ENCODE results near the gene FCN1.
"Not testable (repeated sequence)": the region's sequence is repeated elsewhere in the genome, so short reads cannot be mapped to it uniquely, and the experiment has no call there.

The FCN1 gene

DNA sequence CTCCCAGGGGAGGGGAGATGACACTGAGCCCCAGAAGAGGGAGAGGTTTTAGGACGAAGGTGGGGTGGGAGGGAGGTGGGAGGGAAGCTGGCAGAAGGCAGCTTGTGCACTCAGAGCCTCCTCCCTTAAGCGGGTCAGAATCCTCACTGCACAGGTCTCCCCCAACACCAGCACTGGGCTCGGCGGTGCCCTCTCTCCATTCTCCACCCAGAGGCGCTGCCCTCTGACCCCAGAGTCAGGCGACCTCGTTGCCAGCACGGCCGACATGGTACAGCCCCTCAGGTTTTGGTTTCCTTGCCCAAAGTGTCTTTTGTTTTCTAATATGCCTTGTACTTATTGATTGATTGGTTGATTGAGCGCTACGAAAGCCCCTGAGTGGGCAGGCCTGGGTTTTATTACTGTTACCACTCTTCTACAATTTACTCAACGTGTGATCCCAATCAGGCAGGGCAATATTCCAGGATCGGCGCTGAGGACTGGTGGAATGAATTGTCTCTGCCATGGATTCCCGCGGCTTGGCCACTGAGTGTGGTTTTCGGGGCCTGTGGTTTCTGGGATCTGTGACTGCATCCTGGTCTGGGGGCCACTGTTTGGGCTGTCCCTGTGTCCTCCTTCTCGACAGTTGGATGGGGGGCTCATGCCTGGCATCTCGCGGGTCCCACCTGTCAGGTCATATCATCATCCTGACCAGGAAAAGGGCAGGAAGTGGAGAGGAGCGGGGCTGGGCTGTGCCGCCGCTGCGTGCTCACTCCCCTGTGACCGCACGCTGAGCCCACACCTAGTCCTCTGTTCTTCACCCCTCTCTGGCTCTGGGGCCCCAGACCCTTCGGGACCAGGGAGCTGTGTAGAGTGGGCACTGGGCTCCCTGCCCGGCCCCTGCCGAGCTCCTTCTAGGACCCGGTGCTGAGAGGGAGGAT lies 46.7 kb downstream of the FCN1 start:
- no peak for DNase-seq

DNA sequence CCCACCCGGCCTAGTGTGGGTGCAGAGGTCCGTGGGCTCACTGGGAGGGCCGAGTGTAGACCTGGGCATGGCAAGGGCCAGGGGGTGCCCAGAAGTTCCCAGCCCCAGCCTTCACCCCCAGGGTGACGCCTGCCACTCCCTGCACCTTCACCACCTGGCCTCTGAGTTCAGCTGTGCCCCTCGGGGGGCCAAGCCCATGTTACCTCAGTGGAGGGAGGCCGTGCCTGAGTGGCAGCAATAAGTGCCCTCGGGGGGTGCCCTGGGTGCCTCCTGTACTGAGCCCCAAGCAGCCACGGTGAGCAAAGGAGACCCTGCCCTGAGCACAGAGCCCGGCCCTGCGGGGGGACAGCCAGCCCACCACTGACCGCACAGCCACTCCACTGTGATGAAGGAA lies 47.4 kb downstream of the FCN1 start:
- no peak for DNase-seq

DNA sequence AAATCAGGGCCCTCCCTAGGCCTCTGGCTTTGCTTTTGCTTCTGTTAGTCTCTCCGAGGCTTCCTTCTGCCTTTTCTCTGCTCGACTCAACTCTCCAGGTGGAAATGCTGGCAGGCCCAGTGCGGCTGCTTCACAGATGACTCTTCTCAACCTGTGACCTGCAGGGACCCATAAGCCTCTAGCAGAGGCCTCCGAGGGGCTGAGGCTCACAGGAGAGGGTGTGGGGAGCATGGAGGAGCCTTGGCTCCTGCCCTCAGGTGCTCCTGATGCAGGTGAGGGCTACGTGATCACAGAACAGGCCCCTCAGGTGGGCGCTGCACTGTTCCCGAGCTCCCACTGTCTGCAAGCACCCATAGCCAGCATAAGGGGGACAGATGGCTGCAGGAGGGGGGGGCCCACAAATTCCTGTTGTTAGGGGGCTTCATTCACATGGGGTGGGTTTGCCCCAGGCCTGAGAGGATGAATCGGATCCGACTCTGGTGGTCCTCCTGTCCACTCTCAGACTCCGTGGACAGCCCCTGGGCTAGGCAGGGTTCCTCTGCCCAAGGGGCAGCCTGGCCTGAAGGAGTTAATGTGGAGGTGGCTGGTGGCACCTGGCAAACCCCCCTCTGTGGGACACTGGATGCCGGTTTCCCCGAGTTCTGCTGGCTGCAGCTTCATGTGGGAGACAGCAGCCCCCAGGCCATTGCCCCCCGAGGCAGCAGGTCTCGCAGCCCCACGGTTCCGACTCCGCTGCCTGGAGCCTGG lies 48.0 kb downstream of the FCN1 start:
- DNase-seq, result no peak

DNA sequence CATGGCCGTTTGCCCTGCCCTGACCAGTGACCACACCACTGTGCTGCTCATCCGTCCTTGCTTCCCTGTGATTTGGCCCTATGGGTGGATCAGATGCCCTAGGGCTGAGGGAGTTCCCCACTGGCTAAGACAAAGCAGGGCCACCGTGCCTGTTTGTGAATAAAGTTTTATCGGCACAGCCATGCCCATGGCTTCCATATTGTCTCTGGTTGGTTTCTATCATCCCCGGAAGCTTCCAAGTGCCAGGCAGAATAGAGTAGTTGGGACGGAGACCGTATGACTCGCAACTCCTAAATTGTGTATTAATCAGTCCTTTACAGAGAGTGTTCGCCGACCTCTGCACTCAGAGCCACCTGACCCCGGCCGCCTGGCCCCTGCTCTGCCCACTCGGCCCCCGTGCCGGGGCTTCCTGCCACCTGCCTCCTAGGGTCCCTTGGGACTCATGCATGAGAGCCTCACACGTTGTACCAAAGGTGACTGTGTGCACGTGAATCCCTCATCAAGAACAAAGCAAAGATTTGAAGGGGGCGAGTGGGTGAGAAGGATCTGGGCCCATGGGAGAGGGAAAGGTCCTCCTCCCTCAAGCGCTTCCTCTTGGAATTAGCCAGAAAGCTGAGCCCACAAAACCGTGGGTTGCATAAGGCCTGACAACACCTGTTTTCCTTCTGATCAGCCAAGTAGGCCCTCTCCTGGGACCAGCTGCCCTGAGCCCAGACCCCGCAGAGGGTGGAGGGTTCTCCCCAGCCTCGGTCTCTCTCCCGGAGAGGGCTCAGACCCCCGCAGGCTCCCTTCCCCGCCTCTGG lies 48.8 kb downstream of the FCN1 start:
- no peak for DNase-seq

DNA sequence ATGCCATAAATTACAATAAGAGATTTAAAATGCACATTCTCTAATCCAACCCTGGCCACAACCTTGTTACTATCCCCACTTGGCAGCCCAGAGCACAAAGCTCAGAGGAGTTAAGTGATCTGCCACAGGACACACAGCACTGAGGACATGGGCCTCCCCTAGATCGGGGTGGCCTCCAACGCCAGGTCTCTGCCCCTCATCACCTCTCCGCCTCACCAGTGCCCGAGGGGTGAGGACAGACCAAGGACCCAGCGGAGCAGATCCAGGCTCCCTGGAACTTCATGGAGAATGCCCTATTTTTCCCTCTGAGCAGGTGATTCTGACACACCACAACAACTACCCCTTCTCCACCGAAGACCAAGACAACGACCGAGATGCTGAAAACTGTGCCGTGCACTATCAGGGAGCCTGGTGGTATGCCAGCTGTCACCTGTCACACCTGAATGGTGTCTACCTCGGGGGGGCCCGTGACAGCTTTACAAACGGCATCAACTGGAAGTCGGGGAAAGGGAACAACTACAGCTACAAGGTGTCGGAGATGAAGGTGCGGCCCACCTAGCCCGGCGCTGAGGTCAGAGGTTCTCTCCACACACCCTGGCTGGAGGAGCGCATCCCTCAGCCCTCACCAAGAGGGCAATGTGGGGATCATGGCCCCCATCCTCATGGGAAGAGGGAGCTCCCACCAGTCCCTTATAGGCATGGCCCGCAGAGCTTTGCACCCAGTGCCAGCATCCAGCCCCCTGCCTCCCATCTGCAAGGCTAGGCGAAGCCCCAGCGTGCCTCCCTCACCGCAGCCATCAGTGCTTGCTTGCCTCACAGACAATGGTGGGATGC lies 49.6 kb downstream of the FCN1 start:
- DNase-seq, result no peak

DNA sequence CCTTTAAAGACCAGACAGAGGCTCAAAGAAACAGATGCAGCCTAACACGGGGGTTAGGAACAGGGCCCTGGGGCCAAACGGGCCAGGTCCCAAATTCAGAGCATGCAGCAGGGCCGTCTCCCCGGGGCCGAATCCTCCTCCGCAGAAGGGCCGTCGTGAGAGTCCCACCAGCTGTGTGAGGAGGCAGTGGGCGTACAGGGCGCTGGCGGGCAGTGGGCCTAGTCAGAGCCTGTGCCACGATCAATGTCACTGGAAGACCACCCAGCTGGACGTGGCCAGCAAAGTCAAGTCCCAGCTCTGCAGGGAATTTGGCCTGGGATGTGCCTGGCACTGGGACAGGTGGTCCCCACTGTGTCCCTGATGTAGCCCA lies 52.9 kb downstream of the FCN1 start:
- DNase-seq, result no peak

DNA sequence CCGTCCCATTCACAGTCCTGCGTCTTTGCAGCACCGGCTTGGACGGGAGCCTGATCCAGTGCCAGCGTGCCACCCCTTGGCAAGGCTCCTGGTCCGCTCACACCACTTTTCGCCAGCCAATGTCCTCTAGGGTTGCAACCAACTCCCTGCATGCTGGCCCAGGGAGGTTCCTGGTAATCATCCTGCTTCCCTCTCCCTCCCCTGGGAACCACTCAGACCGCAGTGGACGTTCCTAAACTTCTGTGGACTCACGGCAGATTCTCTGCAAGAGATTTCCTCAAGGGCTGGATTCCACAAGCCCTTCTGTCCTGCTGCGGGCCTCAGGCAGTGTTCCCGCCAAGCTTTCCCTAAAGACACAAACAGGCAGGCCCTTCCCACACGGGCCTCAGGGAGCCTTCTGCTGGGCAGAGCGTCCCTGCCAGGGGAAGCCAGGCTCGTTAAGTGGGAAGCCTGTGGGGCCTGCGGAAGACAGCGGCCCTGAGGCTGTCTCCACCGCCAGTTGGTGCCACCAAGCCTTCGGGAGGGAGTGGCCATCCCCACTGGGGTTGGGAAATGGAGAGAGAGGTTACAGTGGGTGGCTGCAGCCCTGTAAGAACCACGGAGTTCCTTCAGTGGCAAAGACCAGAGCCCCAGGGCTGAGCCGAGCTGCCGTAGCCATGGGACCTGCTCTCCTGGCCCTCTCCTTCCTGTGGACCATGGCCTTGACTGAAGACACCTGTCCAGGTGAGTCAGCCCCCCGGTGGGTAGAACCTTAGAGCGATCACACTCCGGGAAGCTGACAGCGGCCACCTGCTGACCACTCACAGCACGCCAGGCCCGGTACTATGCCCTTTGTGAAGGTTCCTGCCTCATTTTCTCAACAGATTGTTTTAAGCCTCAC lies 53.5 kb downstream of the FCN1 start:
- no peak for DNase-seq

DNA sequence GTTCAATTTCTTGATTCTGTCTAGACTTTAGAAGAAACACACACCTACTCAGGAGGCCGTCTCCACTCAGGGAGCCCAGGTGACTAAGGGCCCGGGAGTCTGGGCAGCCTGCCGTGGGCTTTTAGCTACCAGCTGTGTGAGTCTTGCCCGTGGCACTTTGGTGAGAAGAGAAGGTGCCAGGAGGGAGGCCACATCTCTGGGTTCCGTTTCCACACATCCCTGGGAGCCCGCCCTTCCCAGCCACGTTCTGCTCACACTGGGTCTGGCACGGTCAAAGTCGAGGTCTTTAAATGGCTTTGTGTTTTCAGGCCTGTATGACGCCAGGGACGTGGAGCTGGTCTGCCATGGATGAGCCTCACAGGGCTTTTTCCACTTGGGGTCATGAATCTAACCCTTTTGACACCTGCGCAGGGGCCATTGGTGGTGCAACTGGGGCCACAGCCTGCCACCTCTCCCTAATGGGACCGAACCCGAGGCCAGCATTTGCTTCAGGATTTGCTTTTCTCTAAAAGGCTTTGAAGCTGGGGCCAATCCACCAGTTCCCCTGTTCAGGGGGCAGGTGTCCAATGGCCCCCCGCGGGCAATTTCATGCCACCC lies 54.3 kb downstream of the FCN1 start:
- no peak for DNase-seq

DNA sequence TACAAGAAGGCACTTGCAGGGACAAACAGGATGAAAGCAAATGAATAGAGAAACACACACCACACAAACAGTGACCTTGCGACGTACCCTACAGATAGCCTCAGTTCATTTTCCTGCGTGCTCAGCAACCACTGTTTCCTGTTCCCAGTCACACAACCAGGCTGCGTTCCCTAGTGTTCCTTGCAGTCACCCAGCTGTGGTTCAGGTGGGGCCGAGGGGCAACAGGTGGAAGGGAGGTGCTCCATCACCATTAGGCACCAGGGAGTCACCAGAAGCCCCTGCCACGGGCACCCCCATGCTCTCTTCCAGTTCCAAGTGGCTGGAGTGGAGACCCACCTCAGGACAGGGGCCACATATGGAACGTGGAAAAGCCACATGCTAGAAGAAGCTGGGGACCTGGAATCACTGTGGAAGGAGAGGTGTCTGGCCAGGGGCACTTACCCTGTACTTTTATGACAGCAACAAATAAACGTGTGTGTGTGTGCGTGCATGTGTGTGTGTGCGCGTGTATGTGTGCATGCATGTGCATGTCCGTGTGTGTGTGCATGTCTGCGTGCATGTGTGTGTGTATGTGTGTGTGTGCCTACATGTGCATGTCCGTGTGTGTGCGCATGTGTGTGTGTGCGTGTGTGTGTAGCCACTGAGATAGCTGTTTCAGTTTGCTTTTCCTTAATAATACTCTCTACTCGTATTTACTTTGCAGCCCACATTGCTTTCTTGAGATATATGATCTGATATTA lies 55.9 kb downstream of the FCN1 start:
- DNase-seq, result no peak

DNA sequence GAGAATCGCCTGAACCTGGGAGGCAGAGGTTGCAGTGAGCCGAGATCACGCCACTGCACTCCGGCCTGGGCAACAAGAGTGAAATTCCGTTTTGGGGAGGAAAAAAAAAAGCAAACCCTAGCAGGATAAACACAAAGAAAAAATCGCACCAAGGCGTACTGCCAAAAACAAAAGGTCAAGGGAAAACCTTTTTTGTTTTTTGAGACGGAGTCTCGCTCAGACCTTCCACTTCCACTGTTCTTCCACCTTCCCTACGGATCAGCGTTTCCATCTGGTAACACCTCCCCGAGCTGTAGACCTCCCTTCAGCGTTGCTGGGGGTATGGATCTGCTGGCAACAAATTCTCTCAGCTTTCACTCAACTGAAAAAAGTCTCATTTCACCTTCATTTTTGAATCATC lies 57.2 kb downstream of the FCN1 start:
- DNase-seq, result no peak

DNA sequence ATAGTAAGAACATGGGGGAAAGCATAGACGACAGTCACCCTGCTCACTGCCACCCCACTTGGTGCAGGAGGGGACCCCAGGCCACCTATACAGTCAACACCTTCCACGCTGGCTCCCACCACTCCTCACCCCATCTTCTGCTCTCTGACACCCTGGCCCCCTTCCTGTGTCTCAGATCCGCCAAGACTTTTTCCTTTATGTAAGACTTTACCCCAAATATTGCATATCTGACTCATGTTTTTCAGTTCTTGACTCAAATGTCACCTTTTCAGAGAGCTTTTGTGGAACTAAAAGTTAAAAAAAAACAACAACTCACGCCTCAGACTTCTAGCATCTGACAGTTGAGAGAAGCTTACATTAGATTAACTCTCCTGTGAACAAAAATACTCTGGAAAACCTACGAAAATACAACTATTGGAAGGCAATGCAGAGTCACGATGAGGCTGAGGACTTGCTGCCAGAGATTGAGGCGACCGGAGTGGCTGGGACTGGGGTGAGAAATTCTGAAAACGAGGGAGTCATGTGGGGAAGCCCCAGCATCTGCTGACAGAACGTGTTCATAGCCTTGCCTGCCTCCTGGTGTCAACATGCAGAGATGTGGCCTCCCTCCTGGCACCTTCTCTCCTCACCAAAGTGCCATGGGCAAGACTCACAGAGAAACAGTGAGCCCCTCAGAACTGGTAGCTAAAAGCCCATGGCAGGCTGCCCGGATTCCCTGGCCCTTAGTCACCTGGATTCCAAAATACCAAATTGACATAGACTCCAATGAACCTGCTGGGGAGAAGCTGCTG lies 59.5 kb downstream of the FCN1 start:
- no peak for DNase-seq

DNA sequence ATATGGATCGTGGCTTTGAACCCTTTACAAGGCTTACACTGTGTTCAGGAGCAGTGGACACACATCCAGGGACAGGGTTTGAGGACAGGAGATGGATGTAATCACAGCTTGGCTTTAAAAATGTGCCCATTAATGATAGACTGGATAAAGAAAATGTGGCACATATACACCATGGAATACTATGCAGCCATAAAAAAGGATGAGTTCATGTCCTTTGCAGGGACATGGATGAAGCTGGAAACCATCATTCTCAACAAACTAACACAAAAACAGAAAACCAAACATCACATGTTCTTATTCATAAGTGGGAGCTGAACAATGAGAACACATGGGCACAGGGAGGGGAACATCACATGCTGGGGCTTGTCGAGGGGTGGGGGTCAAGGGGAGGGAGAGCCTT lies 60.3 kb downstream of the FCN1 start:
- DNase-seq, result not testable (repeated sequence)

DNA sequence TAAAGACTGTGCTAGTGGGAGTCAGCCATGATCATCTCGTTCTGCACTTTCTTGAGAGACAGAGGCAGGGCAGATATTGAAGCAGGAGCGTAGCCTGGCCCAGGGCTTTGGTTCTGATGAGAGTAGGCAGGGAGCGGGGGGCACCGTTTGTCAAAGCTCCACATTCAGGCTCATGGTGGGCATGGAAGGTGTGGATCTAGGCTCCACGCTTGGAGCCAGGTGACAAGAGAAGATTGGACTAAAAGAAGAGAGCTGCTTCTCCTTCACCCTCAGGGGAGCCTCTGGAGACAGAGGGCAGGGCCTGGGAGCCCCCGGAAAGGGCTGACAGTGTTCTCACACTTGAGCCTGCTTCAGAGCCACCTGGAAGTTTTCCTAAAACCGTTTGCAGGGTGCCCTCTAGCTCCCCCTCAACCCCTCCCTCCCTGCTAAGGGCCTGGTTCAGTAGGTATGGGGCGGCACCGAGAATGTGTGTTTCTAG lies 61.8 kb downstream of the FCN1 start:
- no peak for DNase-seq
